K562 (cell line): ENCODE results near the gene LIPM. TPM values are rescaled to one million over a fixed set of nuclear protein-coding genes. Genes with fewer than 3 reads are reported as not detected.

Experiments used
- ATAC-seq: fragments of 200-7000 bp; cut with Tn5 transposase; 3 replicates; pipeline ENCODE4 v1.9.1; 2020; ENCODE audit warnings: moderate library complexity
- BruUV-seq: library from RNA; stranded (reverse); fragments of 400-500 nt; replicated peaks from 2 replicates; lab custom pipeline; 2021; lab: Mats Ljungman, UMichigan
- CTCF ChIA-PET: fragments of 300-600 bp; formaldehyde crosslinking; extraction: SDS; loops from one replicate; lab custom pipeline; 2021; ENCODE audit warnings: low intra/inter-chr PET ratio; lab: Yijun Ruan, JAX
- POLR2A ChIA-PET: fragments of 300-600, 350-650 bp; sonication (Branson Sonifier 250); formaldehyde crosslinking; extraction: SDS; loops from one replicate; lab custom pipeline; 2021; ENCODE audit warnings: antibody characterized with exemption, inconsistent platforms; lab: Yijun Ruan, JAX
- DNase-seq, 4 experiments: peaks; one replicate each; pipeline versions ENCODE4 v3.0.0 to v3.0.0-alpha.2; 2011 to 2018; ENCODE audit warnings: low spot score in 3 of 4, mixed read lengths in 3 of 4; ENCODE audit errors: extremely low read depth in 1 of 4
- FAIRE-seq: peaks from 2 replicates; lab custom pipeline; 2011; peaks lifted over from hg19 to GRCh38; lab: Jason Lieb, UNC
- H2AFZ ChIP-seq: 2 replicates; pipeline ENCODE4 v1.6.0; 2011; ENCODE audit warnings: low read depth, low read length, control low read depth, inconsistent platforms
- H3K27ac ChIP-seq: fragments of 200-600 bp; 3 replicates; pipeline ENCODE4 v1.8.0; 2011; ENCODE audit warnings: low read depth, mild to moderate bottlenecking, control low read depth, inconsistent platforms, low read length, moderate library complexity, mixed read lengths; ENCODE audit errors: extremely low read depth
- H3K27me3 ChIP-seq, 2 experiments: fragments of 300-600 bp in 1 of 2; 2 replicates in 1 of 2; 3 replicates in 1 of 2; pipeline versions ENCODE4 v1.6.0 to v1.8.0; 2011; ENCODE audit warnings: inconsistent platforms in 2 of 2, low read length in 2 of 2, mild to moderate bottlenecking in 1 of 2, mixed read lengths in 1 of 2, moderate library complexity in 1 of 2; ENCODE audit not compliant: control insufficient read depth in 2 of 2, insufficient read depth in 2 of 2
- H3K36me3 ChIP-seq: fragments of 300-600 bp; 3 replicates; pipeline ENCODE4 v1.8.0; 2011; ENCODE audit warnings: mild to moderate bottlenecking, low read length, inconsistent platforms; ENCODE audit not compliant: control insufficient read depth, insufficient read depth
- H3K4me1 ChIP-seq, 2 experiments: fragments of 200-600 bp in 1 of 2; replicated peaks in 1 of 2; 2 replicates in 1 of 2; 3 replicates in 1 of 2; pipeline versions ENCODE4 v1.5.1 to v1.8.0; 2011; ENCODE audit warnings: inconsistent platforms in 2 of 2, low read length in 2 of 2, mild to moderate bottlenecking in 1 of 2, mixed read lengths in 1 of 2, moderate library complexity in 1 of 2; ENCODE audit not compliant: control insufficient read depth in 2 of 2, insufficient read depth in 2 of 2
- H3K4me2 ChIP-seq: 2 replicates; pipeline ENCODE4 v1.6.1; 2011; ENCODE audit warnings: low read length, control low read depth, inconsistent platforms, mixed read lengths; ENCODE audit not compliant: insufficient read depth
- H3K4me3 ChIP-seq: fragments of 200-600 bp; sonication (generic), shearing (Covaris generic); 2 replicates; pipeline ENCODE4 v1.5.1; 2016; ENCODE audit warnings: control low read depth, inconsistent platforms
- H3K79me2 ChIP-seq: fragments of 200-600 bp; 3 replicates; pipeline ENCODE4 v1.8.0; 2011; ENCODE audit warnings: low read length, inconsistent platforms; ENCODE audit not compliant: control insufficient read depth, insufficient read depth
- H3K9ac ChIP-seq, 2 experiments: 2 replicates each; pipeline versions ENCODE4 v1.6.0 to v1.6.1; 2011; ENCODE audit warnings: low read depth in 2 of 2, low read length in 2 of 2, control low read depth in 1 of 2, inconsistent platforms in 1 of 2, mild to moderate bottlenecking in 1 of 2, mixed read lengths in 1 of 2; ENCODE audit not compliant: insufficient read depth in 1 of 2
- H3K9me1 ChIP-seq: one replicate; pipeline ENCODE4 v1.6.0; 2011; ENCODE audit warnings: inconsistent platforms, mild to moderate bottlenecking, low read length, moderate library complexity; ENCODE audit not compliant: control insufficient read depth, insufficient read depth
- H3K9me3 ChIP-seq: replicated peaks from 2 replicates; pipeline ENCODE4 v1.5.1; 2011; ENCODE audit warnings: low read depth, low read length, inconsistent platforms; ENCODE audit not compliant: control insufficient read depth, insufficient read depth
- H4K20me1 ChIP-seq: replicated peaks from 2 replicates; pipeline ENCODE4 v1.6.1; 2011; ENCODE audit warnings: low read length, inconsistent platforms, mixed read lengths; ENCODE audit not compliant: control insufficient read depth, insufficient read depth
- COPS2 ChIP-seq: fragments of 450-650 bp; conservative IDR thresholded peaks from 2 replicates; pipeline ENCODE4 v1.6.1; 2016; ENCODE audit warnings: mild to moderate bottlenecking, moderate library complexity
- ELK3 ChIP-seq: fragments of 450-650 bp; formaldehyde crosslinking; IDR thresholded peaks from 2 replicates; pipeline ENCODE4 v1.4.0; 2020; ENCODE audit warnings: mild to moderate bottlenecking
- ERF ChIP-seq: fragments of 450-650 bp; formaldehyde crosslinking; IDR thresholded peaks from 2 replicates; pipeline ENCODE4 v1.4.0; 2020; ENCODE audit warnings: mild to moderate bottlenecking, mixed read lengths
- ETV5 ChIP-seq: sonication (generic); formaldehyde crosslinking; IDR thresholded peaks from 2 replicates; pipeline ENCODE4 v1.4.0; 2020; ENCODE audit warnings: low read depth, mild to moderate bottlenecking, missing genetic modification reagents
- FOXA3 ChIP-seq, 2 experiments: fragments of 450-650 bp in 1 of 2; sonication (generic) in 1 of 2; formaldehyde crosslinking; IDR thresholded peaks in 1 of 2; conservative IDR thresholded peaks in 1 of 2; 2 replicates each; pipeline versions ENCODE4 v1.4.0 to v1.8.0; 2020 to 2022; ENCODE audit warnings: mild to moderate bottlenecking in 2 of 2, missing genetic modification reagents in 1 of 2
- HMGN3 ChIP-seq: IDR thresholded peaks from 2 replicates; pipeline ENCODE4 v1.6.1; 2011; ENCODE audit warnings: borderline replicate concordance, low read depth, mild to moderate bottlenecking, mixed read lengths, low read length; ENCODE audit not compliant: insufficient read length; ENCODE audit errors: extremely low read depth
- IRF2 ChIP-seq: sonication (generic); formaldehyde crosslinking; IDR thresholded peaks from 2 replicates; pipeline ENCODE4 v1.8.1; 2022; ENCODE audit warnings: mild to moderate bottlenecking, missing genetic modification reagents
- RCOR1 ChIP-seq, 2 experiments: IDR thresholded peaks; 2 replicates each; pipeline ENCODE4 v1.6.1; 2012; ENCODE audit warnings: low read depth in 2 of 2, low read length in 2 of 2, borderline replicate concordance in 1 of 2, improper control_type of control experiment in 1 of 2
- RFX5 ChIP-seq: IDR thresholded peaks from 2 replicates; pipeline ENCODE4 v1.6.1; 2011; ENCODE audit warnings: low read depth, mild to moderate bottlenecking, improper control_type of control experiment, low read length
- RHOXF2B ChIP-seq: fragments of 250-450 bp; sonication (Bioruptor Pico); conservative IDR thresholded peaks from 2 replicates; pipeline ENCODE4 v1.5.1; 2021
- SMAD4 ChIP-seq: fragments of 250-450 bp; sonication (Bioruptor Pico); conservative IDR thresholded peaks from 2 replicates; pipeline ENCODE4 v1.8.0; 2021; ENCODE audit warnings: inconsistent platforms, mild to moderate bottlenecking, moderate library complexity
- SOX6 ChIP-seq: fragments of 450-650 bp; IDR thresholded peaks from 2 replicates; pipeline ENCODE4 v1.6.1; 2014; ENCODE audit warnings: mild to moderate bottlenecking
- USF2 ChIP-seq: sonication (generic); formaldehyde crosslinking; IDR thresholded peaks from 2 replicates; pipeline ENCODE4 v1.5.0; 2020; ENCODE audit warnings: missing genetic modification reagents
- ZBTB1 ChIP-seq: sonication (generic); formaldehyde crosslinking; IDR thresholded peaks from 2 replicates; pipeline ENCODE4 v1.8.1; 2023; ENCODE audit warnings: missing genetic modification reagents, low read depth, mild to moderate bottlenecking, borderline replicate concordance
- ZNF274 ChIP-seq: IDR thresholded peaks from 2 replicates; pipeline ENCODE4 v1.6.1; 2011; ENCODE audit warnings: low read depth, mild to moderate bottlenecking, low read length, moderate library complexity, borderline replicate concordance
- ZNF311 ChIP-seq: fragments of 250-450 bp; sonication (Bioruptor Pico); IDR thresholded peaks from 2 replicates; pipeline ENCODE4 v1.4.0; 2020; ENCODE audit warnings: mild to moderate bottlenecking, moderate library complexity
- ZNF398 ChIP-seq: fragments of 250-450 bp; sonication (Bioruptor Pico); IDR thresholded peaks from 2 replicates; pipeline ENCODE4 v1.8.0; 2021; ENCODE audit warnings: moderate library complexity, mild to moderate bottlenecking, inconsistent platforms
- ZNF449 ChIP-seq: fragments of 250-450 bp; sonication (Bioruptor Pico); IDR thresholded peaks from 2 replicates; pipeline ENCODE4 v1.8.0; 2022; ENCODE audit warnings: moderate library complexity, mild to moderate bottlenecking, inconsistent platforms
- ZNF764 ChIP-seq: fragments of 250-450 bp; sonication (Bioruptor Pico); IDR thresholded peaks from 2 replicates; pipeline ENCODE4 v1.4.0; 2020; ENCODE audit warnings: low read depth, mild to moderate bottlenecking, moderate library complexity
- WGBS: fragments of 100-300 bp; shearing (Covaris generic); methylation state at CpG from one replicate; pipeline ENCODE4 v1.1.6; 2016; ENCODE audit warnings: low coverage, mixed read lengths; ENCODE audit not compliant: insufficient coverage; ENCODE audit errors: missing lambda C conversion rate; 5-methylcytosine and 5-hydroxymethylcytosine counted together
- in situ Hi-C: fragments of 300-500 bp; cut with MboI; formaldehyde crosslinking; loops from 4 replicates; pipeline ENCODE4 v1.15.0; 2018; ENCODE audit warnings: inconsistent platforms, mixed read lengths
- intact Hi-C: fragments of 100-400 bp; cut with micrococcal nuclease; formaldehyde crosslinking; loops from 2 replicates; pipeline ENCODE4 v1.14.2; 2022
- polyA plus RNA-seq, 8 experiments: library from polyadenylated mRNA; depleted of rRNA in 4 of 8; stranded (reverse) in 5 of 8; unstranded in 3 of 8; fragments of >200 nt; fragmentation: Nextera tagmentation in 2 of 8; fragmentation: Illumina TruSeq in 1 of 8; extraction: Ambion mirVana in 2 of 8; extraction: Trizol in 1 of 8; gene quantifications; 2 replicates each; pipeline versions ENCODE4 v1.2.1 to v1.2.3, GENCODE V29; 2011 to 2014; ENCODE audit warnings: inconsistent platforms in 1 of 8, missing spikeins in 1 of 8
- total RNA-seq, 7 experiments: library from RNA; depleted of rRNA in 6 of 7; stranded (reverse); fragments of >200 nt in 6 of 7; fragmentation: Illumina TruSeq in 2 of 7; extraction: Trizol in 2 of 7; gene quantifications; 2 replicates each; pipeline versions ENCODE4 v1.2.1 to v1.2.3, GENCODE V29; 2011 to 2021; ENCODE audit warnings: low replicate concordance in 1 of 7

The LIPM gene
- total and polyA plus RNA-seq, 9 of the 15 experiments (the other 6 are each of a cell fraction or from before 2014, with no cell fraction given) = not detected

- intact Hi-C loops (no loop called here), in situ Hi-C loops (no loop called here)
- FAIRE-seq = no peak
Observed at GRCh38 chr10:88826388-88826787, 23.9 kb downstream of the LIPM start.

More at GRCh38 chr10:88826388-88826787, 23.9 kb downstream of the LIPM start:
- no peak for ATAC-seq
- CTCF ChIA-PET = no interaction called here
- no peak overlapping the region for H3K9ac ChIP-seq
- no peak overlapping the region for H3K4me3 ChIP-seq
- DNase-seq = no peak
- H3K36me3 ChIP-seq = no peaks in the 10 kb centered on the region
- no peaks in the 10 kb centered on the region for H3K4me1 ChIP-seq
- WGBS = 0% methylated on average over 4 of the region's 4 CpGs
- BruUV-seq = no TSS peak
- no peaks in the 10 kb centered on the region for H3K9me1 ChIP-seq
- H3K27ac ChIP-seq = no peak overlapping the region
- no peaks in the 10 kb centered on the region for H3K27me3 ChIP-seq
- no peak overlapping the region for H3K4me2 ChIP-seq
- POLR2A ChIA-PET = no interaction called here
- no peaks in the 10 kb centered on the region for H3K9me3 ChIP-seq
- no peak for TF ChIP-seq ZBTB1 (CRISPR knock-in tag)
- no peak for TF ChIP-seq RFX5
- no peak for TF ChIP-seq RHOXF2B (CRISPR knock-in tag)
- no peak for TF ChIP-seq ZNF274
- no peak for TF ChIP-seq ZNF398 (CRISPR knock-in tag)
- no peak for TF ChIP-seq ELK3 (CRISPR knock-in tag)
- no peak for TF ChIP-seq ZNF311 (CRISPR knock-in tag)
- no peak for TF ChIP-seq FOXA3 (CRISPR knock-in tag; conservative IDR thresholded peaks at IDR 0.05 in 1 of 2, IDR thresholded peaks at IDR 0.05 in 1 of 2)
- TF ChIP-seq SOX6 = no peak
- no peak for TF ChIP-seq IRF2
- TF ChIP-seq SMAD4 = no peak
- no peak for TF ChIP-seq ZNF449 (CRISPR knock-in tag)
- TF ChIP-seq COPS2 = no peak
- TF ChIP-seq USF2 = no peak
- TF ChIP-seq ZNF764 = no peak
- TF ChIP-seq HMGN3 = no peak
- no peak for TF ChIP-seq RCOR1 (IDR thresholded peaks at IDR 0.05; ENCODE audit: borderline replicate concordance in 1 of 2, low read depth in 2 of 2, low read length in 2 of 2)
- no peak for TF ChIP-seq ERF (CRISPR knock-in tag)
- no peak for TF ChIP-seq ETV5 (CRISPR knock-in tag)
- TF ChIP-seq, all 486 proteins: peak for 0
- H2AFZ ChIP-seq = no peak overlapping the region
- H4K20me1 ChIP-seq = no peaks in the 10 kb centered on the region
- H3K79me2 ChIP-seq = no peaks in the 10 kb centered on the region
